NCI-H446 (cell line): ENCODE results near the gene C12orf56.
"Not testable (repeated sequence)": the region's sequence is repeated elsewhere in the genome, so short reads cannot be mapped to it uniquely, and the experiment has no call there.

ENCODE experiments used
- DNase-seq, 2 experiments: peaks; one replicate each; lab custom pipeline; 2025; lab: John Stamatoyannopoulos, UW

C12orf56 gene

GRCh38 chr12:64304571-64304970 lies 86.0 kb downstream of the C12orf56 start:
- DNase-seq, result no peak

- DNase-seq, result no peak
Measured at GRCh38 chr12:64299628-64300027, 90.9 kb downstream of the C12orf56 start.

- DNase-seq, result no peak
Measured at GRCh38 chr12:64296301-64296700, 94.3 kb downstream of the C12orf56 start.

GRCh38 chr12:64293654-64294364 lies 96.7 kb downstream of the C12orf56 start:
- no peak for DNase-seq

GRCh38 chr12:64293174-64293573 lies 97.4 kb downstream of the C12orf56 start:
- DNase-seq, result not testable (repeated sequence)

- no peak for DNase-seq
Measured at GRCh38 chr12:64286521-64286920, 104.0 kb downstream of the C12orf56 start.

GRCh38 chr12:64284256-64284655 lies 106.3 kb downstream of the C12orf56 start:
- DNase-seq, result no peak

- no peak for DNase-seq
Measured at GRCh38 chr12:64278421-64278820, 112.1 kb downstream of the C12orf56 start.

GRCh38 chr12:64273527-64274403 lies 116.8 kb downstream of the C12orf56 start:
- peak in 1 of 2 experiments; percentile 3 for DNase-seq

- DNase-seq, result no peak
Measured at GRCh38 chr12:64270411-64270810, 120.1 kb downstream of the C12orf56 start.

GRCh38 chr12:64269161-64269560 lies 121.4 kb downstream of the C12orf56 start:
- DNase-seq, result no peak

GRCh38 chr12:64268409-64268808 lies 122.1 kb downstream of the C12orf56 start:
- DNase-seq, result no peak

GRCh38 chr12:64265839-64266238 lies 124.7 kb downstream of the C12orf56 start:
- no peak for DNase-seq

- no peak for DNase-seq
Measured at GRCh38 chr12:64261813-64262212, 128.7 kb downstream of the C12orf56 start.

- no peak for DNase-seq
Measured at GRCh38 chr12:64258576-64258975, 132.0 kb downstream of the C12orf56 start.

- peak; percentile 37 to 65 for DNase-seq
Measured at GRCh38 chr12:64256166-64256800, 134.3 kb downstream of the C12orf56 start.

- no peak for DNase-seq
Measured at GRCh38 chr12:64255249-64255648, 135.3 kb downstream of the C12orf56 start.

GRCh38 chr12:64253356-64253755 lies 137.2 kb downstream of the C12orf56 start:
- DNase-seq, result no peak

- no peak for DNase-seq
Measured at GRCh38 chr12:64252681-64253080, 137.9 kb downstream of the C12orf56 start.

- DNase-seq, result no peak
Measured at GRCh38 chr12:64243809-64244208, 146.7 kb downstream of the C12orf56 start.

GRCh38 chr12:64240781-64241180 lies 149.8 kb downstream of the C12orf56 start:
- no peak for DNase-seq

- DNase-seq, result no peak
Measured at GRCh38 chr12:64237382-64237781, 153.2 kb downstream of the C12orf56 start.

GRCh38 chr12:64236549-64236948 lies 154.0 kb downstream of the C12orf56 start:
- no peak for DNase-seq
